Caco-2 (cell line): ENCODE results near the gene BPIFB6. TPM values are rescaled to one million over a fixed set of nuclear protein-coding genes. Genes with fewer than 3 reads are reported as not detected.

ENCODE experiments used
- BruUV-seq: library from RNA; stranded (reverse); fragments of 400-500 nt; replicated peaks from 2 replicates; lab custom pipeline; 2021; lab: Mats Ljungman, UMichigan
- CTCF ChIA-PET: fragments of 300-600 bp; sonication (Branson Sonifier 250); formaldehyde crosslinking; loops from one replicate; lab custom pipeline; 2022; ENCODE audit warnings: antibody characterized with exemption; lab: Charles Lee
- POLR2A ChIA-PET: fragments of 300-600 bp; sonication (Branson Sonifier 250); formaldehyde crosslinking; loops from one replicate; lab custom pipeline; 2022; ENCODE audit warnings: antibody characterized with exemption; lab: Charles Lee
- DNase-seq, 2 experiments: peaks; one replicate each; pipeline versions ENCODE4 v3.0.0 to v3.0.0-alpha.2; 2020 to 2022
- H3K27me3 ChIP-seq: replicated peaks from 2 replicates; pipeline ENCODE4 v1.6.0; 2011; ENCODE audit warnings: low read length; ENCODE audit not compliant: control insufficient read depth, insufficient read depth
- H3K36me3 ChIP-seq: 2 replicates; pipeline ENCODE4 v1.5.1; 2011; ENCODE audit warnings: low read length; ENCODE audit not compliant: control insufficient read depth, insufficient read depth
- H3K4me1 ChIP-seq: fragments of 250-450 bp; sonication (Bioruptor Pico); 2 replicates; pipeline ENCODE4 v1.5.1; 2020; ENCODE audit warnings: mild to moderate bottlenecking
- H3K4me3 ChIP-seq: 2 replicates; pipeline ENCODE4 v1.5.1; 2011; ENCODE audit warnings: low read depth, mild to moderate bottlenecking, control low read depth, low read length
- H3K9me3 ChIP-seq: fragments of 250-450 bp; sonication (Bioruptor Pico); 2 replicates; pipeline ENCODE4 v1.5.1; 2020; ENCODE audit warnings: mild to moderate bottlenecking, moderate library complexity
- H3K27ac Mint-ChIP-seq: one replicate; pipeline ENCODE4 v1.8.0; 2022; ENCODE audit warnings: mixed read lengths; ENCODE audit not compliant: unreplicated experiment
- H3K27me3 Mint-ChIP-seq: one replicate; pipeline ENCODE4 v1.8.0; 2022; ENCODE audit warnings: mixed read lengths; ENCODE audit not compliant: insufficient read depth, unreplicated experiment
- H3K36me3 Mint-ChIP-seq: one replicate; pipeline ENCODE4 v1.8.0; 2022; ENCODE audit warnings: mild to moderate bottlenecking, mixed read lengths; ENCODE audit not compliant: insufficient read depth, unreplicated experiment
- H3K4me1 Mint-ChIP-seq: one replicate; pipeline ENCODE4 v1.8.0; 2022; ENCODE audit warnings: low read depth, mixed read lengths; ENCODE audit not compliant: unreplicated experiment
- H3K4me3 Mint-ChIP-seq: one replicate; pipeline ENCODE4 v1.8.0; 2022; ENCODE audit warnings: mild to moderate bottlenecking, moderate library complexity, mixed read lengths; ENCODE audit not compliant: unreplicated experiment
- H3K9me3 Mint-ChIP-seq: one replicate; pipeline ENCODE4 v1.8.0; 2022; ENCODE audit warnings: mixed read lengths; ENCODE audit not compliant: unreplicated experiment
- intact Hi-C: fragments of 100-400 bp; cut with micrococcal nuclease; formaldehyde crosslinking; loops from one replicate; pipeline ENCODE4 v1.10.0; 2022; ENCODE audit not compliant: unreplicated experiment
- total RNA-seq: library from RNA; stranded (reverse); gene quantifications from 2 replicates; pipeline ENCODE4 v1.2.3, GENCODE V29; 2022
- TF ChIP-seq, protein P1 (sequence below), 2 experiments: fragments of 200-600 bp in 1 of 2; IDR thresholded peaks; 1 replicate in 1 of 2; 2 replicates in 1 of 2; pipeline versions ENCODE4 v1.5.1 to v1.8.0; 2011 to 2022; ENCODE audit warnings: antibody characterized with exemption in 1 of 2, control low read depth in 1 of 2, inconsistent platforms in 1 of 2, low read depth in 1 of 2, low read length in 1 of 2, mild to moderate bottlenecking in 1 of 2, moderate library complexity in 1 of 2; ENCODE audit not compliant: insufficient read depth in 1 of 2, severe bottlenecking in 1 of 2, unreplicated experiment in 1 of 2

Gene BPIFB6
- total RNA-seq, 1 experiment from 2014 or later = not detected

DNA sequence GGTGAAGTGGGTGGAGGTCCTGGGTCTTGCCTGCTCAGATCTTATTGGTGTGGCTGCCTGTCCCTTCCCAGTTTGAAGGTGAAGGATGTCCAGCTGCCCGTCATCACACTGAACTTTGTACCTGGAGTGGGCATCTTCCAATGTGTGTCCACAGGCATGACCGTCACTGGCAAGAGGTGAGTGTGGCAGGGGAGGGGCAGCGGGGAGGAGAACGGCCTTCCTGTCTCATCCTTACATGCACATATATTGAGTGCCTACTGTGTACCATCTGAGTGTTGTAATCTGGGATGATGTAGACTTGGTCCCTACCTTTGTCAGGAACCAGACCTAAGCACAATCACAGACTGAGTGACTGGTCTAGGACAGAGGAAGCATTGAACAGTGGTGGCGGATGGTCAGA, 2.7 kb downstream of the BPIFB6 start:
- DNase-seq = no peak
- Histone ChIP-seq H3K27me3 (no peaks in the 10 kb centered on the region), H3K4me3 (no peak overlapping the region), H3K4me1 (no peaks in the 10 kb centered on the region), H3K9me3 (peaks cover 10% of the 10 kb centered on the region; the same call in 1 of the 2 replicates), H3K36me3 (no peaks in the 10 kb centered on the region)
- no peaks in the 10 kb centered on the region for H3K4me1 Mint-ChIP-seq
- BruUV-seq = no TSS peak
- intact Hi-C loops = no loop called here
- TF ChIP-seq, protein P1, sequence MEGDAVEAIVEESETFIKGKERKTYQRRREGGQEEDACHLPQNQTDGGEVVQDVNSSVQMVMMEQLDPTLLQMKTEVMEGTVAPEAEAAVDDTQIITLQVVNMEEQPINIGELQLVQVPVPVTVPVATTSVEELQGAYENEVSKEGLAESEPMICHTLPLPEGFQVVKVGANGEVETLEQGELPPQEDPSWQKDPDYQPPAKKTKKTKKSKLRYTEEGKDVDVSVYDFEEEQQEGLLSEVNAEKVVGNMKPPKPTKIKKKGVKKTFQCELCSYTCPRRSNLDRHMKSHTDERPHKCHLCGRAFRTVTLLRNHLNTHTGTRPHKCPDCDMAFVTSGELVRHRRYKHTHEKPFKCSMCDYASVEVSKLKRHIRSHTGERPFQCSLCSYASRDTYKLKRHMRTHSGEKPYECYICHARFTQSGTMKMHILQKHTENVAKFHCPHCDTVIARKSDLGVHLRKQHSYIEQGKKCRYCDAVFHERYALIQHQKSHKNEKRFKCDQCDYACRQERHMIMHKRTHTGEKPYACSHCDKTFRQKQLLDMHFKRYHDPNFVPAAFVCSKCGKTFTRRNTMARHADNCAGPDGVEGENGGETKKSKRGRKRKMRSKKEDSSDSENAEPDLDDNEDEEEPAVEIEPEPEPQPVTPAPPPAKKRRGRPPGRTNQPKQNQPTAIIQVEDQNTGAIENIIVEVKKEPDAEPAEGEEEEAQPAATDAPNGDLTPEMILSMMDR (IDR thresholded peaks at IDR 0.05; ENCODE audit: insufficient read depth in 1 of 2, low read depth in 1 of 2, low read length in 1 of 2, severe bottlenecking in 1 of 2, unreplicated experiment in 1 of 2) = no peak
- ChIA-PET CTCF (no interaction called here), POLR2A (no interaction called here)
- peaks cover 22% of the 10 kb centered on the region for H3K27me3 Mint-ChIP-seq
- no peaks in the 10 kb centered on the region for H3K36me3 Mint-ChIP-seq
- H3K4me3 Mint-ChIP-seq = no peak overlapping the region
- H3K9me3 Mint-ChIP-seq = peaks cover 13% of the 10 kb centered on the region
- no peak overlapping the region for H3K27ac Mint-ChIP-seq

DNA sequence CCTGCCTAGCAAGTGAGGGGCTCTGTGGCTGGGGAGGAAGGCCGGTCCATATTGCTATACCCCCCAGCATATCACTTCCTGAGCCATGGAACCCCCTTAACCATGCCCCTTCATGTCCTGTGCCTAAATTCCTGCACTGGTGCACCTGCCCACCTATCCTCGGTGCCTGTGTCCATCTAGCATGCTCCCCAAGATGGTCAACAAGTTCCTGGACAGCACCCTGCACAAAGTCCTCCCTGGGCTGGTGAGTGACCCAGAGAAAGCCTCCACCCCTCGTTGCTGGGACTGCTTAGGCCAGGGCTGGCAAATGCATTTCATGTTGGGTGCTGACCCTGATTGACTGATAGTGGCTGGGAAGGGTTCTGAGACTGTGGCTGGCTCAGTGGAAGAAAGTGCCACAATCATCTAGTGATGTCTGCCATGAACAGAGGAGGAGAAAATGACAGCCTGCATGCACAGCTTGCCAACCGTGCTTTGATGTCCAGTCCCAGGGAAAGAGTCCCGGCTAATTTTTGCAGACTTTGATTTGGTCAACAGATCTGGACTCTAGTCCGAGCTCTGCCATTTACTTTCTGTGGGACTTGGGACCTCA, 3.5 kb downstream of the BPIFB6 start:
- TF ChIP-seq, protein P1 (IDR thresholded peaks at IDR 0.05; ENCODE audit: insufficient read depth in 1 of 2, low read depth in 1 of 2, low read length in 1 of 2, severe bottlenecking in 1 of 2, unreplicated experiment in 1 of 2) = no peak
- no peaks in the 10 kb centered on the region for H3K4me1 Mint-ChIP-seq
- no peaks in the 10 kb centered on the region for H3K36me3 Mint-ChIP-seq
- H3K27ac Mint-ChIP-seq = no peak overlapping the region
- Histone ChIP-seq H3K4me1 (no peaks in the 10 kb centered on the region), H3K27me3 (no peaks in the 10 kb centered on the region), H3K9me3 (peaks cover 10% of the 10 kb centered on the region; the same call in 1 of the 2 replicates), H3K36me3 (no peaks in the 10 kb centered on the region), H3K4me3 (no peak overlapping the region)
- H3K9me3 Mint-ChIP-seq = peaks cover 13% of the 10 kb centered on the region
- ChIA-PET CTCF (interaction anchor here (0.6 kb wide), 1 partner anchor 428 kb away, joined by 3 read pairs; no protein-coding TSS in a partner anchor), POLR2A (no interaction called here)
- intact Hi-C loops = no loop called here
- BruUV-seq = no TSS peak
- no peak for DNase-seq
- H3K27me3 Mint-ChIP-seq = peaks cover 25% of the 10 kb centered on the region
- no peak overlapping the region for H3K4me3 Mint-ChIP-seq

GRCh38 chr20:33037456-33037855, 6.0 kb downstream of the BPIFB6 start:
- H3K27me3 Mint-ChIP-seq = peaks cover 24% of the 10 kb centered on the region
- H3K4me3 Mint-ChIP-seq = no peak overlapping the region
- POLR2A ChIA-PET = no interaction called here
- H3K4me3 ChIP-seq = no peak overlapping the region
- CTCF ChIA-PET = no interaction called here
- no peak overlapping the region for H3K27ac Mint-ChIP-seq
- DNase-seq = no peak
- TF ChIP-seq, protein P1 (IDR thresholded peaks at IDR 0.05; ENCODE audit: insufficient read depth in 1 of 2, low read depth in 1 of 2, low read length in 1 of 2, severe bottlenecking in 1 of 2, unreplicated experiment in 1 of 2) = no peak
- H3K4me1 ChIP-seq = no peaks in the 10 kb centered on the region
- no peaks in the 10 kb centered on the region for H3K4me1 Mint-ChIP-seq
- intact Hi-C loops = no loop called here
- H3K36me3 ChIP-seq = no peaks in the 10 kb centered on the region
- H3K9me3 ChIP-seq = peaks cover 10% of the 10 kb centered on the region; the same call in 1 of the 2 replicates
- no peaks in the 10 kb centered on the region for H3K27me3 ChIP-seq
- H3K36me3 Mint-ChIP-seq = no peaks in the 10 kb centered on the region
- peaks cover 10% of the 10 kb centered on the region for H3K9me3 Mint-ChIP-seq
- no TSS peak for BruUV-seq
